ENCODE data around the gene NTN1. TPM values are rescaled to one million over a fixed set of nuclear protein-coding genes. Genes with fewer than 3 reads are reported as not detected.
"Not testable (repeated sequence)": the region's sequence is repeated elsewhere in the genome, so short reads cannot be mapped to it uniquely, and the experiment has no call there.

The NTN1 gene
- total RNA-seq, 2 experiments from 2014 or later, result not detected

GRCh38 chr17:9150446-9151090 lies 129.3 kb downstream of the NTN1 start:
- intact Hi-C loops (cut with micrococcal nuclease; ENCODE audit: unreplicated experiment), result no loop called here
- no peak overlapping the region for H3K27ac ChIP-seq (ENCODE audit: low read depth, low read length, poor library complexity, severe bottlenecking)

GRCh38 chr17:9151091-9151490 lies 129.8 kb downstream of the NTN1 start:
- no peaks in the 10 kb centered on the region for H3K79me2 ChIP-seq (ENCODE audit: insufficient read depth, low read depth, low read length)
- TF ChIP-seq EZH2phosphoT487 (IDR thresholded peaks at IDR 0.05; ENCODE audit: borderline replicate concordance, low read depth, low read length) (no peak), CTCF (conservative IDR thresholded peaks at IDR 0.05; ENCODE audit: low read length) (no peak)
- no peak overlapping the region for H3K4me2 ChIP-seq (ENCODE audit: low read length)
- no peaks in the 10 kb centered on the region for H3K9me2 ChIP-seq (ENCODE audit: insufficient read depth, low read length)
- no peak overlapping the region for H3K27ac ChIP-seq (ENCODE audit: low read depth, low read length, poor library complexity, severe bottlenecking)
- no peaks in the 10 kb centered on the region for H4K20me1 ChIP-seq (ENCODE audit: insufficient read depth, low read length)
- DNase-seq (ENCODE audit: low spot score), result no peak
- no TSS peak for BruUV-seq (replicated peaks)
- intact Hi-C loops (cut with micrococcal nuclease; ENCODE audit: unreplicated experiment), result no loop called here
- POLR2A ChIA-PET, result no interaction called here
- no peaks in the 10 kb centered on the region for H3K4me1 ChIP-seq (ENCODE audit: insufficient read depth, low read length, poor library complexity, severe bottlenecking)
- no peaks in the 10 kb centered on the region for H3K9me3 ChIP-seq (ENCODE audit: low read length)
- H3K36me3 ChIP-seq (ENCODE audit: insufficient read depth, low read length), result no peaks in the 10 kb centered on the region
- CTCF ChIA-PET (ENCODE audit: unreplicated experiment), result no interaction called here
- H3K4me3 ChIP-seq (ENCODE audit: low read depth, low read length, poor library complexity, severe bottlenecking), result no peak overlapping the region
- no peak overlapping the region for H2AFZ ChIP-seq (ENCODE audit: low read length)

More at GRCh38 chr17:9150446-9151090, 129.3 kb downstream of the NTN1 start:
- DNase-seq (ENCODE audit: low spot score), result no peak
- BruUV-seq (replicated peaks), result no TSS peak
- no peak for TF ChIP-seq EZH2phosphoT487 (IDR thresholded peaks at IDR 0.05; ENCODE audit: borderline replicate concordance, low read depth, low read length)
- TF ChIP-seq CTCF (conservative IDR thresholded peaks at IDR 0.05; ENCODE audit: low read length), result no peak
- POLR2A ChIA-PET, result no interaction called here
- H3K9me2 ChIP-seq (ENCODE audit: insufficient read depth, low read length), result no peaks in the 10 kb centered on the region
- H3K36me3 ChIP-seq (ENCODE audit: insufficient read depth, low read length), result no peaks in the 10 kb centered on the region
- H3K4me1 ChIP-seq (ENCODE audit: insufficient read depth, low read length, poor library complexity, severe bottlenecking), result no peaks in the 10 kb centered on the region
- H3K4me3 ChIP-seq (ENCODE audit: low read depth, low read length, poor library complexity, severe bottlenecking), result no peak overlapping the region
- no peak overlapping the region for H2AFZ ChIP-seq (ENCODE audit: low read length)
- CTCF ChIA-PET (ENCODE audit: unreplicated experiment), result no interaction called here
- no peaks in the 10 kb centered on the region for H3K9me3 ChIP-seq (ENCODE audit: low read length)
- H3K79me2 ChIP-seq (ENCODE audit: insufficient read depth, low read depth, low read length), result no peaks in the 10 kb centered on the region
- H4K20me1 ChIP-seq (ENCODE audit: insufficient read depth, low read length), result no peaks in the 10 kb centered on the region
- H3K4me2 ChIP-seq (ENCODE audit: low read length), result no peak overlapping the region

- H3K79me2 ChIP-seq (ENCODE audit: insufficient read depth, low read depth, low read length); H3K4me2 ChIP-seq (ENCODE audit: low read length); H4K20me1 ChIP-seq (ENCODE audit: insufficient read depth, low read length); BruUV-seq (replicated peaks); POLR2A ChIA-PET; CTCF ChIA-PET (ENCODE audit: unreplicated experiment); H3K27ac ChIP-seq (ENCODE audit: low read depth, low read length, poor library complexity, severe bottlenecking); H3K9me3 ChIP-seq (ENCODE audit: low read length); intact Hi-C loops (cut with micrococcal nuclease; ENCODE audit: unreplicated experiment); H3K9me2 ChIP-seq (ENCODE audit: insufficient read depth, low read length); H3K4me3 ChIP-seq (ENCODE audit: low read depth, low read length, poor library complexity, severe bottlenecking); H3K4me1 ChIP-seq (ENCODE audit: insufficient read depth, low read length, poor library complexity, severe bottlenecking); H3K36me3 ChIP-seq (ENCODE audit: insufficient read depth, low read length); H2AFZ ChIP-seq (ENCODE audit: low read length); DNase-seq (ENCODE audit: low spot score): not testable (repeated sequence)
Observed at GRCh38 chr17:9151740-9152139, 130.4 kb downstream of the NTN1 start.

All from OCI-LY7 (cell line).